IMR-90 (cell line): ENCODE data around the gene SARS2. TPM values are rescaled to one million over a fixed set of nuclear protein-coding genes. Genes with fewer than 3 reads are reported as not detected.

Source experiments
- ATAC-seq: fragments of 200-7000 bp; cut with Tn5 transposase; 2 replicates; pipeline ENCODE4 v1.9.1; 2020; ENCODE audit warnings: low read depth, mild to moderate bottlenecking, moderate library complexity
- BruUV-seq: library from RNA; stranded (reverse); fragments of 400-500 nt; replicated peaks from 2 replicates; lab custom pipeline; 2021; lab: Mats Ljungman, UMichigan
- CTCF ChIA-PET: fragments of 300-600 bp; formaldehyde crosslinking; extraction: SDS; loops from one replicate; lab custom pipeline; 2021; ENCODE audit warnings: antibody characterized with exemption; lab: Yijun Ruan, JAX
- POLR2A ChIA-PET: fragments of 300-600 bp; sonication (Branson Sonifier 250); formaldehyde crosslinking; loops from one replicate; lab custom pipeline; 2022; ENCODE audit warnings: antibody characterized with exemption; ENCODE audit not compliant: unreplicated experiment; lab: Charles Lee
- DNase-seq: peaks from one replicate; pipeline ENCODE4 v3.0.0; 2013
- H2AFZ ChIP-seq: replicated peaks from 2 replicates; pipeline ENCODE3; 2013; ENCODE audit warnings: low read length, mild to moderate bottlenecking; ENCODE audit not compliant: poor library complexity
- H2AK5ac ChIP-seq: 2 replicates; pipeline ENCODE4 v1.6.1; 2013; ENCODE audit warnings: low read depth, low read length, inconsistent platforms
- H2AK9ac ChIP-seq: replicated peaks from 2 replicates; pipeline ENCODE3; 2013; ENCODE audit warnings: mild to moderate bottlenecking, low read depth, low read length, moderate library complexity; ENCODE audit not compliant: poor library complexity
- H2BK120ac ChIP-seq: 2 replicates; pipeline ENCODE4 v1.6.1; 2013; ENCODE audit warnings: low read depth, low read length, inconsistent platforms
- H2BK15ac ChIP-seq: 3 replicates; pipeline ENCODE4 v1.6.1; 2013; ENCODE audit warnings: low read depth, low read length, inconsistent platforms
- H2BK20ac ChIP-seq: 2 replicates; pipeline ENCODE4 v1.6.1; 2013; ENCODE audit warnings: low read depth, mild to moderate bottlenecking, inconsistent platforms, low read length, moderate library complexity
- H2BK5ac ChIP-seq: 2 replicates; pipeline ENCODE4 v1.6.1; 2013; ENCODE audit warnings: mild to moderate bottlenecking, low read depth, low read length, inconsistent platforms; ENCODE audit not compliant: poor library complexity, severe bottlenecking
- H3K14ac ChIP-seq: replicated peaks from 2 replicates; pipeline ENCODE4 v1.6.1; 2013; ENCODE audit warnings: low read depth, low read length, inconsistent platforms
- H3K18ac ChIP-seq: 2 replicates; pipeline ENCODE4 v1.6.1; 2013; ENCODE audit warnings: low read depth, low read length, control low read depth
- H3K23ac ChIP-seq: 2 replicates; pipeline ENCODE4 v1.6.1; 2013; ENCODE audit warnings: low read depth, low read length, inconsistent platforms
- H3K27ac ChIP-seq: 2 replicates; pipeline ENCODE4 v1.5.1; 2013; ENCODE audit warnings: mild to moderate bottlenecking, control low read depth, low read length; ENCODE audit not compliant: insufficient read depth
- H3K27me3 ChIP-seq: 2 replicates; pipeline ENCODE4 v1.6.1; 2013; ENCODE audit warnings: low read length; ENCODE audit not compliant: control insufficient read depth, insufficient read depth
- H3K36me3 ChIP-seq: 2 replicates; pipeline ENCODE4 v1.6.1; 2013; ENCODE audit warnings: low read length, mixed read lengths; ENCODE audit not compliant: control insufficient read depth, insufficient read depth
- H3K4ac ChIP-seq: 2 replicates; pipeline ENCODE4 v1.6.1; 2013; ENCODE audit warnings: low read depth, low read length, inconsistent platforms
- H3K4me1 ChIP-seq: 2 replicates; pipeline ENCODE4 v1.6.1; 2013; ENCODE audit warnings: low read length, mixed read lengths; ENCODE audit not compliant: control insufficient read depth, insufficient read depth
- H3K4me2 ChIP-seq: 2 replicates; pipeline ENCODE4 v1.6.1; 2013; ENCODE audit warnings: low read depth, mild to moderate bottlenecking, control low read depth, low read length, moderate library complexity
- H3K4me3 ChIP-seq: 2 replicates; pipeline ENCODE4 v1.5.1; 2013; ENCODE audit warnings: low read depth, mild to moderate bottlenecking, control low read depth, low read length, moderate library complexity; ENCODE audit not compliant: insufficient read depth
- H3K56ac ChIP-seq: 2 replicates; pipeline ENCODE4 v1.6.1; 2013; ENCODE audit warnings: low read length, inconsistent platforms; ENCODE audit not compliant: insufficient read depth; ENCODE audit errors: extremely low read depth
- H3K79me1 ChIP-seq, 2 experiments: 2 replicates each; pipeline ENCODE4 v1.6.1; 2013; ENCODE audit warnings: low read length in 2 of 2, inconsistent platforms in 1 of 2, low read depth in 1 of 2
- H3K9ac ChIP-seq: 2 replicates; pipeline ENCODE4 v1.6.1; 2013; ENCODE audit warnings: low read depth, low read length, control low read depth
- H3K9me1 ChIP-seq: 2 replicates; pipeline ENCODE4 v1.6.1; 2013; ENCODE audit warnings: low read length, inconsistent platforms; ENCODE audit not compliant: insufficient read depth
- H3K9me3 ChIP-seq: 2 replicates; pipeline ENCODE4 v1.6.1; 2013; ENCODE audit warnings: low read length; ENCODE audit not compliant: control insufficient read depth, insufficient read depth
- H4K20me1 ChIP-seq: 2 replicates; pipeline ENCODE4 v1.6.1; 2013; ENCODE audit warnings: low read length, inconsistent platforms; ENCODE audit not compliant: insufficient read depth
- H4K5ac ChIP-seq: 2 replicates; pipeline ENCODE4 v1.6.1; 2013; ENCODE audit warnings: mild to moderate bottlenecking, low read depth, low read length, control low read depth
- H4K8ac ChIP-seq, 2 experiments: 2 replicates each; pipeline ENCODE4 v1.6.1; 2013; ENCODE audit warnings: low read depth in 2 of 2, low read length in 2 of 2, control low read depth in 1 of 2, inconsistent platforms in 1 of 2
- H4K91ac ChIP-seq: 2 replicates; pipeline ENCODE4 v1.6.1; 2013; ENCODE audit warnings: low read depth, low read length, inconsistent platforms; ENCODE audit not compliant: insufficient read depth
- CHD1 ChIP-seq: IDR thresholded peaks from 2 replicates; pipeline ENCODE4 v1.6.1; 2012; ENCODE audit warnings: low read depth, low read length, improper control_type of control experiment
- MAFK ChIP-seq: IDR thresholded peaks from 2 replicates; pipeline ENCODE4 v1.6.1; 2012; ENCODE audit warnings: low read depth, low read length, improper control_type of control experiment
- POLR2A ChIP-seq: IDR thresholded peaks from 2 replicates; pipeline ENCODE4 v1.6.1; 2012; ENCODE audit warnings: mild to moderate bottlenecking, low read depth, low read length
- WGBS, 2 experiments: methylation state at CpG; one replicate each; pipeline versions ENCODE4 v1.1.5 to v1.1.7; 2013; ENCODE audit warnings: missing lambda C conversion rate in 2 of 2; ENCODE audit not compliant: insufficient read length in 1 of 2; ENCODE audit errors: extremely low coverage in 2 of 2; 5-methylcytosine and 5-hydroxymethylcytosine counted together
- dilution Hi-C: fragments of 300-500 bp; cut with HindIII; formaldehyde crosslinking; loops from one replicate; pipeline ENCODE4 v1.14.3; 2018; ENCODE audit warnings: low sequenced_read_pairs; ENCODE audit not compliant: unreplicated experiment
- in situ Hi-C: fragments of 300-500 bp; cut with MboI; formaldehyde crosslinking; loops from 3 replicates; pipeline ENCODE4 v1.14.3; 2019; ENCODE audit warnings: low sequenced_read_pairs, inconsistent platforms, mixed read lengths
- intact Hi-C: fragments of 100-400 bp; cut with micrococcal nuclease; formaldehyde crosslinking; loops from 2 replicates; pipeline ENCODE4 v1.10.0; 2022
- polyA plus RNA-seq, 3 experiments: library from polyadenylated mRNA; depleted of rRNA; stranded (reverse); fragments of >200 nt; gene quantifications; 2 replicates each; pipeline ENCODE4 v1.2.3, GENCODE V29; 2012; ENCODE audit warnings: low replicate concordance in 1 of 3
- total RNA-seq: library from RNA; depleted of rRNA; stranded (reverse); fragments of >200 nt; gene quantifications from 2 replicates; pipeline ENCODE4 v1.2.3, GENCODE V29; 2012
- TF ChIP-seq, protein P1 (sequence below): fragments of 150-350 bp; IDR thresholded peaks from 2 replicates; pipeline ENCODE4 v1.6.1; 2017; ENCODE audit warnings: mild to moderate bottlenecking, antibody characterized with exemption, low read length, low read depth

Gene SARS2
- total and polyA plus RNA-seq, 2 of the 4 experiments (the other 2 are of a cell fraction) = 10.8 to 33.4 TPM

DNA sequence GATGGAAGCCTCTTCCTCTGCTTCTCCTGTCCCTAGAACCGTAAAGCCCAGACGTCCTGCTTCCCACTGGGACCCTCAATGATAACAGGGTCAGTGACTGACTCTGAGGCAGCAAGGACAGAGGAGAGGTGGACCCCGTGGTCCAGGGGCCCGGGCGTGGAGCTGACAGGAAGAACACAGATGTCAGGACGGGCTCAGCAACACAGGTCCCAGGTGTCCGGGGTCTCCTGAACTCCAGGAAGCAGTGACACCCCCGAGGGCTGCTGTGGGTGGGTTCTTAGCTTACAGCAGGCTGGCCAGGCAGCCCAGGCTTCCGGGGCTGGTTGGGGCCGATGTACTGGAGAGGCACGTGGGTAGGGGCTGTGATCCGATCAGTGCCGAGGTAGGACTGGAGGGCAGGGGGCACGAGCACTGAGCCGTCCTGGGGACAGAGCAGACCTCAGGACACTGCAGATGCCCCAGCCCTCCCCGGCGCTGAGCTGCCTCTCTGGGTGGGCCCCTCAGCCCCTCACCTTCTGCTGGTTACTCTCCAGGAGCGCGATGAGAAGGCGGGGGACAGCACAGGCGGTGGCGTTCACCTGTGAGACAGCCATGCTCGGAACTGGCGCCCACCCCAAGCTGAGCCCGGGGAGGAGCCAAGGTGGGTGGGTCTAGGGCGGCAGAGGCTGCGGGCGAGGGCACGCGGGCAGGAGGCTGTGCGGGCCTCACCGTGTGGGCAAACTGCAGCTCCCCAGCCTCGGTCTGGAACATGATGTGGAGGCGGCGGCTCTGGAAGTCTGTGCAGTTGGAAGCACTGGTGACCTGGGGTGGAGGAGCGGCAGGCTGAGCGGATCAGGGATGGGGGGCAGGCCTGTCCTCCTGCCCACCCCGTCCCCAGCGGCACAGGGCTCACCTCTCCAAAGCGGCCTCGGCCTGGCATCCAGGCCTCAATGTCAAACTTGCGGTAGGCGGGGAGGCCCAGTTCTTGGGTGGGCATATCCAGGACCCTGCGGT is 14.9 kb downstream of the SARS2 start:
- Histone ChIP-seq H2AK5ac (no peak overlapping the region), H4K91ac (no peak overlapping the region), H3K9ac (no peak overlapping the region), H2BK120ac (no peak overlapping the region), H3K9me3 (no peaks in the 10 kb centered on the region), H3K36me3 (no peaks in the 10 kb centered on the region), H2AFZ (no peak overlapping the region), H3K27ac (no peak overlapping the region), H3K4me1 (no peaks in the 10 kb centered on the region), H4K20me1 (no peaks in the 10 kb centered on the region; the same call in 1 of the 2 replicates), H2AK9ac (no peak overlapping the region), H2BK20ac (no peak overlapping the region), H2BK5ac (no peak overlapping the region), H3K4me2 (no peak overlapping the region), H3K23ac (no peak overlapping the region), H3K14ac (no peak overlapping the region), H3K4me3 (no peak overlapping the region), H3K4ac (no peak overlapping the region), H3K27me3 (peaks cover 4% of the 10 kb centered on the region; the same call in 1 of the 2 replicates), H4K5ac (no peak overlapping the region), H3K18ac (no peak overlapping the region), H4K8ac (no peak overlapping the region), H3K79me1 (no peaks in the 10 kb centered on the region), H2BK15ac (no peak overlapping the region), H3K56ac (no peak overlapping the region), H3K9me1 (no peaks in the 10 kb centered on the region)
- no peak for ATAC-seq
- WGBS, 2 experiments = 98% methylated on average over 13 of the region's 44 CpGs; no CpG with 5 or more reads in 1 of the 2 experiments
- BruUV-seq = no TSS peak
- dilution Hi-C loops (no loop called here), in situ Hi-C loops (loop anchor here (25.0 kb wide), 1 partner anchor 178 kb away; the partner anchor contains the start of gene CAPN12), intact Hi-C loops (no loop called here)
- TF ChIP-seq MAFK = no peak
- TF ChIP-seq, protein P1, sequence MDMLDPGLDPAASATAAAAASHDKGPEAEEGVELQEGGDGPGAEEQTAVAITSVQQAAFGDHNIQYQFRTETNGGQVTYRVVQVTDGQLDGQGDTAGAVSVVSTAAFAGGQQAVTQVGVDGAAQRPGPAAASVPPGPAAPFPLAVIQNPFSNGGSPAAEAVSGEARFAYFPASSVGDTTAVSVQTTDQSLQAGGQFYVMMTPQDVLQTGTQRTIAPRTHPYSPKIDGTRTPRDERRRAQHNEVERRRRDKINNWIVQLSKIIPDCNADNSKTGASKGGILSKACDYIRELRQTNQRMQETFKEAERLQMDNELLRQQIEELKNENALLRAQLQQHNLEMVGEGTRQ = no peak
- no peak for TF ChIP-seq POLR2A
- TF ChIP-seq CHD1 = no peak
- ChIA-PET CTCF (interaction anchor here (0.6 to 0.9 kb wide), 2 partner anchors 12 to 25 kb away, joined by 3 read pairs; no protein-coding TSS in a partner anchor), POLR2A (no interaction called here)
- DNase-seq = no peak
